SU-DHL-6 (cell line): ENCODE results near the gene RAB40B.

ENCODE experiments used
- H2AFZ ChIP-seq: fragments of 200-600 bp; sonication (generic); 2 replicates; pipeline ENCODE4 v1.6.1; 2014; ENCODE audit warnings: low read depth, mild to moderate bottlenecking, moderate library complexity, mixed read lengths, antibody characterized with exemption, low read length; ENCODE audit not compliant: severe bottlenecking
- H3F3A ChIP-seq: fragments of 200-600 bp; shearing (Covaris generic); 2 replicates; pipeline ENCODE4 v1.6.0; 2016; ENCODE audit warnings: antibody characterized with exemption, mild to moderate bottlenecking; ENCODE audit not compliant: insufficient read depth
- H3K27ac ChIP-seq: fragments of 200-600 bp; sonication (generic); 2 replicates; pipeline ENCODE4 v1.5.1; 2016; ENCODE audit warnings: low read depth, mild to moderate bottlenecking, low read length, moderate library complexity, mixed read lengths
- H3K27me3 ChIP-seq: fragments of 200-600 bp; sonication (generic), shearing (Covaris generic); 2 replicates; pipeline ENCODE4 v1.6.0; 2014; ENCODE audit warnings: mild to moderate bottlenecking, low read length
- H3K36me3 ChIP-seq: fragments of 200-600 bp; sonication (generic); 2 replicates; pipeline ENCODE4 v1.6.1; 2014; ENCODE audit warnings: mild to moderate bottlenecking, low read length, mixed read lengths
- H3K4me2 ChIP-seq: fragments of 300-600, 200-600 bp; shearing (Covaris generic), sonication (generic); 2 replicates; pipeline ENCODE4 v1.6.0; 2014; ENCODE audit warnings: low read length, low read depth, mild to moderate bottlenecking; ENCODE audit not compliant: poor library complexity, severe bottlenecking
- H3K4me3 ChIP-seq: fragments of 200-600 bp; sonication (generic); 2 replicates; pipeline ENCODE4 v1.5.1; 2014; ENCODE audit warnings: antibody characterized with exemption, low read length, mild to moderate bottlenecking, mixed read lengths; ENCODE audit not compliant: insufficient read depth, poor library complexity, severe bottlenecking
- H3K79me2 ChIP-seq: fragments of 200-600 bp; sonication (generic); 2 replicates; pipeline ENCODE4 v1.6.1; 2014; ENCODE audit warnings: mild to moderate bottlenecking, low read length, moderate library complexity; ENCODE audit not compliant: insufficient read depth
- H3K9ac ChIP-seq: fragments of 200-600 bp; sonication (generic); 2 replicates; pipeline ENCODE4 v1.7.0; 2014; ENCODE audit warnings: mild to moderate bottlenecking, low read length
- H3K9me2 ChIP-seq: fragments of 200-600 bp; sonication (generic); replicated peaks from 2 replicates; pipeline ENCODE4 v1.6.1; 2014; ENCODE audit warnings: low read length; ENCODE audit not compliant: insufficient read depth
- H3K9me3 ChIP-seq: fragments of 200-600 bp; sonication (generic); 2 replicates; pipeline ENCODE4 v1.6.1; 2014; ENCODE audit warnings: low read length, mixed read lengths; ENCODE audit not compliant: insufficient read depth
- H4K20me1 ChIP-seq: fragments of 200-600 bp; sonication (generic); 2 replicates; pipeline ENCODE4 v1.6.1; 2014; ENCODE audit warnings: low read depth, mild to moderate bottlenecking, antibody characterized with exemption, low read length, moderate library complexity, mixed read lengths
- CTCF ChIP-seq: fragments of 200-600 bp; sonication (generic); IDR thresholded peaks from one replicate; pipeline ENCODE4 v1.5.1; 2017; ENCODE audit warnings: antibody characterized with exemption, mild to moderate bottlenecking, low read length, moderate library complexity; ENCODE audit not compliant: insufficient read depth, poor library complexity, severe bottlenecking
- EZH2phosphoT487 ChIP-seq: fragments of 200-600 bp; sonication (generic), shearing (Covaris generic); conservative IDR thresholded peaks from 2 replicates; pipeline ENCODE4 v1.6.1; 2018; ENCODE audit warnings: mild to moderate bottlenecking, antibody characterized with exemption, low read length, moderate library complexity, mixed read lengths

Gene RAB40B

GRCh38 chr17:82685291-82685690 lies 13.2 kb downstream of the RAB40B start:
- H3K9me3 ChIP-seq = no peaks in the 10 kb centered on the region
- no peaks in the 10 kb centered on the region for H4K20me1 ChIP-seq
- H3K9ac ChIP-seq = no peak overlapping the region
- H3K9me2 ChIP-seq = no peaks in the 10 kb centered on the region
- no peak overlapping the region for H2AFZ ChIP-seq
- no peak overlapping the region for H3K4me3 ChIP-seq
- TF ChIP-seq EZH2phosphoT487 = no peak
- no peak for TF ChIP-seq CTCF
- H3K79me2 ChIP-seq = no peaks in the 10 kb centered on the region
- H3F3A ChIP-seq = peaks cover 8% of the 10 kb centered on the region; the same call in 1 of the 2 replicates
- no peaks in the 10 kb centered on the region for H3K27me3 ChIP-seq
- no peak overlapping the region for H3K27ac ChIP-seq
- H3K36me3 ChIP-seq = no peaks in the 10 kb centered on the region
- H3K4me2 ChIP-seq = no peak overlapping the region

- Histone ChIP-seq H3K79me2 (no peaks in the 10 kb centered on the region), H4K20me1 (no peaks in the 10 kb centered on the region), H3K27ac (no peak overlapping the region), H3K27me3 (no peaks in the 10 kb centered on the region), H3K4me3 (no peak overlapping the region), H3K9me2 (no peaks in the 10 kb centered on the region), H3K9ac (no peak overlapping the region), H3F3A (peaks cover 8% of the 10 kb centered on the region; the same call in 1 of the 2 replicates), H3K4me2 (no peak overlapping the region), H3K9me3 (no peaks in the 10 kb centered on the region), H2AFZ (no peak overlapping the region), H3K36me3 (no peaks in the 10 kb centered on the region)
- no peak for TF ChIP-seq CTCF
- TF ChIP-seq EZH2phosphoT487 = no peak
Observed at GRCh38 chr17:82684228-82684841, 14.2 kb downstream of the RAB40B start.

- Histone ChIP-seq H3K4me2 (no peak overlapping the region), H3K4me3 (no peak overlapping the region), H3K27ac (no peak overlapping the region), H3K79me2 (no peaks in the 10 kb centered on the region), H3K9ac (no peak overlapping the region), H3K9me3 (no peaks in the 10 kb centered on the region), H4K20me1 (no peaks in the 10 kb centered on the region), H3K36me3 (no peaks in the 10 kb centered on the region), H3F3A (peaks cover 9% of the 10 kb centered on the region), H3K27me3 (no peaks in the 10 kb centered on the region), H2AFZ (no peak overlapping the region), H3K9me2 (no peaks in the 10 kb centered on the region)
- TF ChIP-seq CTCF (no peak), EZH2phosphoT487 (no peak)
Observed at GRCh38 chr17:82683534-82683933, 15.0 kb downstream of the RAB40B start.
